Neural progenitor cell (in vitro differentiated cells): ENCODE measurements around the gene SMTNL2. TPM values are rescaled to one million over a fixed set of nuclear protein-coding genes. Genes with fewer than 3 reads are reported as not detected.

Experiments
- DNase-seq: peaks from one replicate; pipeline ENCODE4 v3.0.0-alpha.2; 2016; ENCODE audit warnings: low spot score
- H2AFZ ChIP-seq: fragments of 200-600 bp; sonication (generic); replicated peaks from 2 replicates; pipeline ENCODE4 v1.6.1; 2016; ENCODE audit warnings: antibody characterized with exemption
- H3F3A ChIP-seq: fragments of 200-600 bp; sonication (generic); 2 replicates; pipeline ENCODE4 v1.6.1; 2016; ENCODE audit warnings: antibody characterized with exemption, low read depth
- H3K27ac ChIP-seq: fragments of 200-600 bp; sonication (generic); 2 replicates; pipeline ENCODE4 v1.5.1; 2016; ENCODE audit warnings: mild to moderate bottlenecking
- H3K27me3 ChIP-seq: fragments of 200-600 bp; sonication (generic); 2 replicates; pipeline ENCODE4 v1.6.1; 2016; ENCODE audit warnings: mild to moderate bottlenecking, moderate library complexity
- H3K36me3 ChIP-seq: fragments of 200-600 bp; sonication (generic); 2 replicates; pipeline ENCODE4 v1.5.1; 2016
- H3K4me1 ChIP-seq: fragments of 200-600 bp; sonication (generic); 2 replicates; pipeline ENCODE4 v1.6.1; 2016; ENCODE audit warnings: mixed run types
- H3K4me2 ChIP-seq: fragments of 200-600 bp; sonication (generic); 2 replicates; pipeline ENCODE4 v1.6.1; 2016
- H3K4me3 ChIP-seq: fragments of 200-600 bp; sonication (generic); 2 replicates; pipeline ENCODE4 v1.5.1; 2016
- H3K79me2 ChIP-seq: fragments of 200-600 bp; sonication (generic); 2 replicates; pipeline ENCODE4 v1.6.1; 2016; ENCODE audit warnings: low read depth
- H3K9ac ChIP-seq: fragments of 200-600 bp; sonication (generic); 2 replicates; pipeline ENCODE4 v1.6.1; 2016
- H3K9me3 ChIP-seq: fragments of 200-600 bp; sonication (generic); 2 replicates; pipeline ENCODE4 v1.5.1; 2016; ENCODE audit warnings: low read depth
- H4K20me1 ChIP-seq: fragments of 200-600 bp; sonication (generic); 2 replicates; pipeline ENCODE4 v1.6.1; 2016; ENCODE audit warnings: low read depth
- H3K27ac Mint-ChIP-seq: 3 replicates; pipeline ENCODE4 v1.8.0; 2021; ENCODE audit warnings: mixed read lengths
- H3K27me3 Mint-ChIP-seq: 2 replicates; pipeline ENCODE4 v1.8.0; 2022; ENCODE audit warnings: low read depth, mild to moderate bottlenecking, inconsistent platforms, moderate library complexity, mixed read lengths; ENCODE audit not compliant: insufficient read depth
- H3K36me3 Mint-ChIP-seq: 3 replicates; pipeline ENCODE4 v1.8.0; 2021; ENCODE audit warnings: mixed read lengths
- H3K4me1 Mint-ChIP-seq: 3 replicates; pipeline ENCODE4 v1.8.0; 2021; ENCODE audit warnings: mixed read lengths
- H3K4me3 Mint-ChIP-seq: 3 replicates; pipeline ENCODE4 v1.8.0; 2021; ENCODE audit warnings: mild to moderate bottlenecking, moderate library complexity, mixed read lengths
- H3K9me3 Mint-ChIP-seq: 3 replicates; pipeline ENCODE4 v1.8.0; 2020; ENCODE audit warnings: mixed read lengths
- CTCF ChIP-seq: fragments of 200-600 bp; sonication (generic); IDR thresholded peaks from 2 replicates; pipeline ENCODE4 v1.5.1; 2017; ENCODE audit warnings: antibody characterized with exemption, mild to moderate bottlenecking
- EZH2 ChIP-seq: fragments of 200-600 bp; sonication (generic); IDR thresholded peaks from 2 replicates; pipeline ENCODE4 v1.6.1; 2017; ENCODE audit warnings: antibody characterized with exemption, mild to moderate bottlenecking, moderate library complexity
- EZH2phosphoT487 ChIP-seq: fragments of 200-600 bp; sonication (generic); IDR thresholded peaks from 2 replicates; pipeline ENCODE4 v1.6.1; 2017; ENCODE audit warnings: antibody characterized with exemption
- total RNA-seq: library from RNA; depleted of rRNA; stranded (reverse); fragments of >200 nt; gene quantifications from 2 replicates; pipeline ENCODE4 v1.2.3, GENCODE V29; 2015; ENCODE audit warnings: low replicate concordance

SMTNL2 gene
- total RNA-seq, 1 donor from 2014 or later, result 3.0 TPM

- no peak overlapping the region for H3K27ac Mint-ChIP-seq
- H3K4me1 Mint-ChIP-seq, result peaks cover 23% of the 10 kb centered on the region
- TF ChIP-seq CTCF (no peak), EZH2phosphoT487 (no peak), EZH2 (no peak)
Observed at GRCh38 chr17:4610162-4610561, 25.8 kb downstream of the SMTNL2 start.

GRCh38 chr17:4610656-4611055 is 26.3 kb downstream of the SMTNL2 start:
- Histone ChIP-seq H3K9ac (no peak overlapping the region), H3K27ac (no peak overlapping the region), H3K79me2 (no peaks in the 10 kb centered on the region), H3K36me3 (no peaks in the 10 kb centered on the region), H2AFZ (no peak overlapping the region), H3K9me3 (no peaks in the 10 kb centered on the region), H4K20me1 (no peaks in the 10 kb centered on the region), H3K4me1 (peaks cover 12% of the 10 kb centered on the region), H3K27me3 (no peaks in the 10 kb centered on the region), H3F3A (no peaks in the 10 kb centered on the region), H3K4me2 (no peak overlapping the region), H3K4me3 (no peak overlapping the region)
- H3K4me3 Mint-ChIP-seq, result no peak overlapping the region
- no peak overlapping the region for H3K27ac Mint-ChIP-seq
- DNase-seq, result no peak
- H3K9me3 Mint-ChIP-seq, result no peaks in the 10 kb centered on the region
- H3K4me1 Mint-ChIP-seq, result peaks cover 18% of the 10 kb centered on the region
- H3K27me3 Mint-ChIP-seq, result peaks cover 5% of the 10 kb centered on the region
- no peak for TF ChIP-seq CTCF
- TF ChIP-seq EZH2phosphoT487, result no peak
- no peak for TF ChIP-seq EZH2
- no peaks in the 10 kb centered on the region for H3K36me3 Mint-ChIP-seq

More at GRCh38 chr17:4610162-4610561, 25.8 kb downstream of the SMTNL2 start:
- DNase-seq, result no peak
- Mint-ChIP-seq H3K36me3 (no peaks in the 10 kb centered on the region), H3K9me3 (no peaks in the 10 kb centered on the region), H3K4me3 (peak overlapping the region; percentile 50), H3K27me3 (peaks cover 5% of the 10 kb centered on the region)
- Histone ChIP-seq H3K79me2 (no peaks in the 10 kb centered on the region), H3K27me3 (no peaks in the 10 kb centered on the region), H3F3A (no peaks in the 10 kb centered on the region), H4K20me1 (no peaks in the 10 kb centered on the region), H3K9me3 (no peaks in the 10 kb centered on the region), H3K4me2 (no peak overlapping the region), H2AFZ (no peak overlapping the region), H3K36me3 (no peaks in the 10 kb centered on the region), H3K4me3 (no peak overlapping the region), H3K4me1 (peaks cover 12% of the 10 kb centered on the region), H3K27ac (no peak overlapping the region), H3K9ac (no peak overlapping the region)

- peaks cover 7% of the 10 kb centered on the region for H3K4me1 ChIP-seq
- Mint-ChIP-seq H3K27me3 (peaks cover 11% of the 10 kb centered on the region), H3K4me1 (peaks cover 5% of the 10 kb centered on the region), H3K4me3 (no peak overlapping the region), H3K36me3 (no peaks in the 10 kb centered on the region), H3K27ac (no peak overlapping the region), H3K9me3 (no peaks in the 10 kb centered on the region)
- no peak overlapping the region for H2AFZ ChIP-seq
- no peak overlapping the region for H3K4me3 ChIP-seq
- H3F3A ChIP-seq, result no peaks in the 10 kb centered on the region
- no peak for DNase-seq
- TF ChIP-seq EZH2, result no peak
- TF ChIP-seq CTCF, result no peak
- no peak for TF ChIP-seq EZH2phosphoT487
- H3K9me3 ChIP-seq, result no peaks in the 10 kb centered on the region
- no peaks in the 10 kb centered on the region for H3K27me3 ChIP-seq
- no peak overlapping the region for H3K9ac ChIP-seq
- no peak overlapping the region for H3K27ac ChIP-seq
- no peaks in the 10 kb centered on the region for H3K79me2 ChIP-seq
- H4K20me1 ChIP-seq, result no peaks in the 10 kb centered on the region
- no peaks in the 10 kb centered on the region for H3K36me3 ChIP-seq
- no peak overlapping the region for H3K4me2 ChIP-seq
Observed at GRCh38 chr17:4616476-4616875, 32.1 kb downstream of the SMTNL2 start.
